GM23338 (cell line): ENCODE data around the gene PPP6R1.

ENCODE experiments used
- CTCF ChIP-seq, 2 experiments: fragments of 200-600 bp in 1 of 2; sonication (generic) in 1 of 2; conservative IDR thresholded peaks; 2 replicates each; pipeline versions ENCODE4 v1.5.1 to v1.6.1; 2016 to 2017; ENCODE audit warnings: antibody characterized with exemption in 2 of 2, low read depth in 2 of 2, mild to moderate bottlenecking in 2 of 2, moderate library complexity in 1 of 2
- EZH2 ChIP-seq: fragments of 200-600 bp; sonication (generic); IDR thresholded peaks from one replicate; pipeline ENCODE4 v1.8.0; 2017; ENCODE audit warnings: antibody characterized with exemption, mild to moderate bottlenecking, low read depth; ENCODE audit not compliant: unreplicated experiment
- EZH2phosphoT487 ChIP-seq: fragments of 200-600 bp; sonication (generic); IDR thresholded peaks from one replicate; pipeline ENCODE4 v1.8.1; 2018; ENCODE audit warnings: antibody characterized with exemption; ENCODE audit not compliant: unreplicated experiment
- JUNB ChIP-seq: IDR thresholded peaks from one replicate; pipeline ENCODE4 v1.6.1; 2016; ENCODE audit warnings: antibody characterized with exemption; ENCODE audit not compliant: unreplicated experiment
- NANOG ChIP-seq: IDR thresholded peaks from 2 replicates; pipeline ENCODE4 v1.6.1; 2016; ENCODE audit warnings: antibody characterized with exemption, borderline replicate concordance
- POLR2AphosphoS5 ChIP-seq: IDR thresholded peaks from 2 replicates; pipeline ENCODE4 v1.6.1; 2016; ENCODE audit warnings: antibody characterized with exemption, low read depth
- REST ChIP-seq: IDR thresholded peaks from one replicate; pipeline ENCODE4 v1.6.1; 2018; ENCODE audit warnings: antibody characterized with exemption; ENCODE audit not compliant: unreplicated experiment

GRCh38 chr19:55297267-55297666 lies 38.5 kb upstream of the PPP6R1 start:
- TF ChIP-seq EZH2phosphoT487, result no peak
- TF ChIP-seq CTCF (conservative IDR thresholded peaks at IDR 0.05; ENCODE audit: low read depth in 2 of 2), result no peak
- TF ChIP-seq REST, result no peak
- no peak for TF ChIP-seq JUNB
- no peak for TF ChIP-seq EZH2
- TF ChIP-seq POLR2AphosphoS5, result no peak
- TF ChIP-seq NANOG, result no peak
